GM23338 (cell line): Measurements from ENCODE around the gene SEC24A. TPM values are rescaled to one million over a fixed set of nuclear protein-coding genes. Genes with fewer than 3 reads are reported as not detected.
A peak's percentile ranks its signal among the peaks of the same experiment; 100 is the strongest.

Source experiments
- ATAC-seq: fragments of 200-7000 bp; cut with Tn5 transposase; 3 replicates; pipeline ENCODE4 v1.9.1; 2020
- DNase-seq: peaks from one replicate; pipeline ENCODE4 v3.0.0-alpha.2; 2015; ENCODE audit warnings: low spot score
- H2AFZ ChIP-seq: fragments of 200-600 bp; sonication (generic); 2 replicates; pipeline ENCODE4 v1.8.0; 2016; ENCODE audit warnings: antibody characterized with exemption, mild to moderate bottlenecking, moderate library complexity
- H3F3A ChIP-seq: fragments of 200-600 bp; sonication (generic); replicated peaks from 2 replicates; pipeline ENCODE4 v1.8.0; 2017; ENCODE audit warnings: antibody characterized with exemption, mixed run types, low read depth
- H3K27ac ChIP-seq: fragments of 200-600 bp; sonication (generic); 2 replicates; pipeline ENCODE4 v1.6.1; 2016; ENCODE audit warnings: low read depth
- H3K27me3 ChIP-seq: fragments of 200-600 bp; sonication (generic); 2 replicates; pipeline ENCODE4 v1.8.0; 2016; ENCODE audit warnings: mild to moderate bottlenecking, mixed run types, moderate library complexity; ENCODE audit not compliant: insufficient read depth
- H3K36me3 ChIP-seq: fragments of 200-600 bp; sonication (generic); 2 replicates; pipeline ENCODE4 v1.8.0; 2016; ENCODE audit warnings: mild to moderate bottlenecking; ENCODE audit not compliant: insufficient read depth
- H3K4me1 ChIP-seq: fragments of 200-600 bp; sonication (generic); 2 replicates; pipeline ENCODE4 v1.8.0; 2016; ENCODE audit warnings: mild to moderate bottlenecking, moderate library complexity; ENCODE audit not compliant: insufficient read depth
- H3K4me2 ChIP-seq: fragments of 200-600 bp; sonication (generic); 2 replicates; pipeline ENCODE4 v1.7.1; 2017; ENCODE audit warnings: mixed run types
- H3K4me3 ChIP-seq: fragments of 200-600 bp; sonication (generic); 2 replicates; pipeline ENCODE4 v1.6.1; 2016; ENCODE audit warnings: mixed run types
- H3K79me2 ChIP-seq: fragments of 200-600 bp; sonication (generic); replicated peaks from 2 replicates; pipeline ENCODE4 v1.8.0; 2017; ENCODE audit warnings: mild to moderate bottlenecking; ENCODE audit not compliant: insufficient read depth
- H3K9me2 ChIP-seq: fragments of 200-600 bp; sonication (generic); 2 replicates; pipeline ENCODE4 v1.8.0; 2017; ENCODE audit not compliant: insufficient read depth
- H4K20me1 ChIP-seq: fragments of 200-600 bp; sonication (generic); replicated peaks from 2 replicates; pipeline ENCODE4 v1.8.0; 2017; ENCODE audit warnings: mild to moderate bottlenecking; ENCODE audit not compliant: insufficient read depth
- H3K27ac Mint-ChIP-seq: 2 replicates; pipeline ENCODE4 v1.8.0; 2020; ENCODE audit warnings: inconsistent platforms, mild to moderate bottlenecking, moderate library complexity, mixed read lengths
- H3K27me3 Mint-ChIP-seq: 3 replicates; pipeline ENCODE4 v1.8.0; 2022; ENCODE audit warnings: low read depth, mild to moderate bottlenecking, moderate library complexity, mixed read lengths, inconsistent platforms; ENCODE audit not compliant: insufficient read depth, poor library complexity
- H3K36me3 Mint-ChIP-seq: 3 replicates; pipeline ENCODE4 v1.8.0; 2021; ENCODE audit warnings: low read depth, mild to moderate bottlenecking, inconsistent platforms, moderate library complexity, mixed read lengths
- H3K4me1 Mint-ChIP-seq: 3 replicates; pipeline ENCODE4 v1.8.0; 2020; ENCODE audit warnings: mild to moderate bottlenecking, inconsistent platforms, mixed read lengths
- H3K4me3 Mint-ChIP-seq: 3 replicates; pipeline ENCODE4 v1.8.0; 2021; ENCODE audit warnings: moderate library complexity, mild to moderate bottlenecking, inconsistent platforms, mixed read lengths
- H3K9me3 Mint-ChIP-seq: 3 replicates; pipeline ENCODE4 v1.8.0; 2020; ENCODE audit warnings: moderate library complexity, mild to moderate bottlenecking, inconsistent platforms, mixed read lengths
- CREB1 ChIP-seq: fragments of 250-450 bp; sonication (Bioruptor Pico); IDR thresholded peaks from 2 replicates; pipeline ENCODE4 v1.5.0; 2020; ENCODE audit warnings: low read depth, mild to moderate bottlenecking, moderate library complexity
- CTCF ChIP-seq, 2 experiments: fragments of 200-600 bp in 1 of 2; sonication (generic) in 1 of 2; conservative IDR thresholded peaks; 2 replicates each; pipeline versions ENCODE4 v1.5.1 to v1.6.1; 2016 to 2017; ENCODE audit warnings: antibody characterized with exemption in 2 of 2, low read depth in 2 of 2, mild to moderate bottlenecking in 2 of 2, moderate library complexity in 1 of 2
- ETS1 ChIP-seq: IDR thresholded peaks from 2 replicates; pipeline ENCODE4 v1.6.1; 2016; ENCODE audit warnings: antibody characterized with exemption
- EZH2 ChIP-seq: fragments of 200-600 bp; sonication (generic); IDR thresholded peaks from one replicate; pipeline ENCODE4 v1.8.0; 2017; ENCODE audit warnings: antibody characterized with exemption, mild to moderate bottlenecking, low read depth; ENCODE audit not compliant: unreplicated experiment
- EZH2phosphoT487 ChIP-seq: fragments of 200-600 bp; sonication (generic); IDR thresholded peaks from one replicate; pipeline ENCODE4 v1.8.1; 2018; ENCODE audit warnings: antibody characterized with exemption; ENCODE audit not compliant: unreplicated experiment
- JUNB ChIP-seq: IDR thresholded peaks from one replicate; pipeline ENCODE4 v1.6.1; 2016; ENCODE audit warnings: antibody characterized with exemption; ENCODE audit not compliant: unreplicated experiment
- NANOG ChIP-seq: IDR thresholded peaks from 2 replicates; pipeline ENCODE4 v1.6.1; 2016; ENCODE audit warnings: antibody characterized with exemption, borderline replicate concordance
- POLR2AphosphoS5 ChIP-seq: IDR thresholded peaks from 2 replicates; pipeline ENCODE4 v1.6.1; 2016; ENCODE audit warnings: antibody characterized with exemption, low read depth
- REST ChIP-seq: IDR thresholded peaks from one replicate; pipeline ENCODE4 v1.6.1; 2018; ENCODE audit warnings: antibody characterized with exemption; ENCODE audit not compliant: unreplicated experiment
- ZNF114 ChIP-seq: fragments of 250-450 bp; sonication (Bioruptor Pico); IDR thresholded peaks from 2 replicates; pipeline ENCODE4 v1.5.0; 2020; ENCODE audit warnings: mild to moderate bottlenecking, moderate library complexity
- ZNF331 ChIP-seq: fragments of 250-450 bp; sonication (Bioruptor Pico); IDR thresholded peaks from 2 replicates; pipeline ENCODE4 v1.5.0; 2020; ENCODE audit warnings: low read depth, mild to moderate bottlenecking, moderate library complexity
- ZNF462 ChIP-seq: fragments of 250-450 bp; sonication (Bioruptor Pico); IDR thresholded peaks from 2 replicates; pipeline ENCODE4 v1.5.0; 2020; ENCODE audit warnings: mild to moderate bottlenecking, moderate library complexity
- long read RNA-seq: library from polyadenylated mRNA; unstranded; transcript quantifications from one replicate; pipeline ENCODE4 v2.0.0, GENCODE V29; 2020; ENCODE audit not compliant: unreplicated experiment
- polyA plus RNA-seq: library from polyadenylated mRNA; unstranded; fragments of >200 nt; fragmentation: Nextera tagmentation; extraction: Ambion mirVana; gene quantifications from 2 replicates; pipeline ENCODE4 v1.2.1, GENCODE V29; 2016
- total RNA-seq: library from RNA; depleted of rRNA; stranded (reverse); fragments of >200 nt; shearing (Covaris generic); gene quantifications from 2 replicates; pipeline ENCODE4 v1.2.3, GENCODE V29; 2014; rRNA removed

SEC24A gene
- total RNA-seq (36.5 and 37.4 TPM in 2 replicates), polyA plus RNA-seq (8.1 and 9.0 TPM in 2 replicates)
- long read RNA-seq, result 0 reads

- H3K4me1 ChIP-seq, result peaks cover 9% of the 10 kb centered on the region
- ATAC-seq (peak; percentile 96), DNase-seq (peak; percentile 97)
- Mint-ChIP-seq H3K9me3 (no peaks in the 10 kb centered on the region), H3K4me1 (peaks cover 8% of the 10 kb centered on the region), H3K27me3 (peaks cover 6% of the 10 kb centered on the region), H3K4me3 (peak within 1 kb of the TSS; percentile 90), H3K36me3 (peaks cover 2% of the 10 kb centered on the region; the same call in 2 of the 3 replicates), H3K27ac (peak within 1 kb of the TSS; percentile 99)
- peak within 1 kb of the TSS; percentile 98 for H3K27ac ChIP-seq
- H3K36me3 ChIP-seq, result no peaks in the 10 kb centered on the region
- peak within 1 kb of the TSS; percentile 99 for H3K4me3 ChIP-seq
- TF ChIP-seq POLR2AphosphoS5, result peak; percentile 71
- TF ChIP-seq ZNF462 (CRISPR knock-in tag), result no peak
- peak; percentile 88 for TF ChIP-seq CREB1 (CRISPR knock-in tag)
- TF ChIP-seq ETS1, result no peak
- TF ChIP-seq ZNF114 (CRISPR knock-in tag), result no peak
- no peak for TF ChIP-seq NANOG
- no peak for TF ChIP-seq REST
- TF ChIP-seq JUNB, result no peak
- no peak for TF ChIP-seq EZH2phosphoT487
- TF ChIP-seq EZH2, result no peak
- TF ChIP-seq CTCF (conservative IDR thresholded peaks at IDR 0.05; ENCODE audit: low read depth in 2 of 2), result no peak
- no peak for TF ChIP-seq ZNF331 (CRISPR knock-in tag)
- no peaks in the 10 kb centered on the region for H3K27me3 ChIP-seq
- peaks cover 1% of the 10 kb centered on the region; the same call in 1 of the 2 replicates for H4K20me1 ChIP-seq
- H2AFZ ChIP-seq, result peak within 1 kb of the TSS; percentile 94
- peaks cover 54% of the 10 kb centered on the region for H3K79me2 ChIP-seq
- H3F3A ChIP-seq, result peaks cover 13% of the 10 kb centered on the region; the same call in 1 of the 2 replicates
- peak within 1 kb of the TSS; percentile 95 for H3K4me2 ChIP-seq
- no peaks in the 10 kb centered on the region for H3K9me2 ChIP-seq
These were observed at the start of gene SEC24A for GRCh38 chr5:134648425-134649162. TSS of gene SEC24A (plus strand) at chr5:134648785. CDS start at chr5:134649077, 292 bp downstream.
